ENCODE measurements around the gene ABITRAM. TPM values are rescaled to one million over a fixed set of nuclear protein-coding genes. Genes with fewer than 3 reads are reported as not detected.
"Not testable (repeated sequence)": the region's sequence is repeated elsewhere in the genome, so short reads cannot be mapped to it uniquely, and the experiment has no call there.

ABITRAM gene, protein sequence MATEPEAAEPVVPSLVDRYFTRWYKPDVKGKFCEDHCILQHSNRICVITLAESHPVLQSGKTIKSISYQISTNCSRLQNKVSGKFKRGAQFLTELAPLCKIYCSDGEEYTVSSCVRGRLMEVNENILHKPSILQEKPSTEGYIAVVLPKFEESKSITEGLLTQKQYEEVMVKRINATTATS
- 10 to 100 TPM; 25.3 to 37.7 (median 29.4) TPM for polyA plus RNA-seq (ENCODE audit: insufficient read length in 4 of 4)

DNA sequence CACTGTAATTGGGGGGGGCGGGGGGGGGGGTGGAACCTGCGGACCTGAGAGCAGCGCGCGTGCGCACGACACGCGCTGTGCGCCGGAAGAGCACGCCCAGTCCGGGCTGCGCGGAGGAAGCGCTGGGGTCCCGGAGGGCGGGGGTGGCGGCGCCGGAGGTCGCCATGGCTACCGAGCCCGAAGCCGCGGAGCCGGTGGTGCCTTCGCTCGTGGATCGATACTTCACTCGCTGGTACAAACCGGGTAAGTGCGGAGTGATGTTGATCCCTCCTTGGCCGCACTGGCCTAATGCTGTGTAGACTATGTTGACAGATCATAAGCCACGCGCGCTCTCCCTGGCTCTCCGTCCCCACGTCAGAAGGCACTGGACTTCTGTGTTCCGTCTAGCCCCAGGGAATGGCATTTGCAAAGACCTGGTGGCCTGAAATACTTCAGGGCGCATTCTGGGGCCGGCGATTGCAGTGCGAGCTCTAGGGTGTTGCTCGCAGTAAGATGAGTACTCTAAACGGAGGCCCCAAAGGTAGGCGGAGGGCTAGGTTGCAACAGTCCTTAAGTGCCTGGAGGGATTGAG lies at the start of gene ABITRAM:
ABITRAM (plus strand) TSS at position 78 of the 571 bp plus-strand sequence; CDS start at position 165, 87 bp downstream.
- peak; percentile 61 to 76 (median 74) for DNase-seq (ENCODE audit: low read depth in 4 of 4, low spot score in 3 of 4)

GRCh38 chr9:108884701-108885100 lies 49.5 kb upstream of the ABITRAM start:
- no peak for DNase-seq (ENCODE audit: low read depth in 4 of 4, low spot score in 3 of 4)

DNA sequence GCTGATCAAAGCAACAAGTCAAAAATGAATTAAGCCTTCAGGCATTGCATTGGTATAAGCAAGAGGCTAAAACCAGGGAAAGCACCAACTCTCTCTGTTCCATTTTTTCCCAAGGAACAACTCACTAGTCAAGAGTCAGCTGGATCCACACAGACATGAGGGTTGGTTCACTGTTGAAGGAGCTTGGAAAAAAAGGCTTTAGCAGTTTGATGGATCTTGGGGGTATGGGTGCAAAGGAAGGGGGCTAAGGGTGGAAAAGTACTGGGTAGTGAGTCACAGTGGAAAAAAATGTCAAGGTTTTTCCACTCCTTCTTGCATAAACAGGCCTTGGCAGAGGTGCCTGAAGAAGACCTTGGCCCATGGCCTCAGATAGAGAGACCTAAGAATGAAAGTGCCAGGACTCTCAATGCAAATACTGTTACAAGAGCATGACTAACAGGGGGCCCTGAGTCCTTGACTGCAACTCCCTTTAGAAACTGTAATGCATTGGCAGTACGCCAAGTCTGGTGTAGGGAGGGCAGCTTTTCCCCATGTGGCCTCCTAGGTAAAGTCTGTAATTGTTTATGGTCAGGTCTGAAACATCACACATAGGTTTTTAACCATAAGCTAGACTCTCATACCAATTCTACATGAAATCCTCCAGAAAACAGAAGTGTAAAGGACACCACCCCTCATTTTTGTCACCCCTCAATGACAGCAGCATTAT lies 48.4 kb upstream of the ABITRAM start:
- DNase-seq (ENCODE audit: low read depth in 4 of 4, low spot score in 3 of 4) = peak in 3 of 4 donors; percentile 5 to 24 (median 17)

DNA sequence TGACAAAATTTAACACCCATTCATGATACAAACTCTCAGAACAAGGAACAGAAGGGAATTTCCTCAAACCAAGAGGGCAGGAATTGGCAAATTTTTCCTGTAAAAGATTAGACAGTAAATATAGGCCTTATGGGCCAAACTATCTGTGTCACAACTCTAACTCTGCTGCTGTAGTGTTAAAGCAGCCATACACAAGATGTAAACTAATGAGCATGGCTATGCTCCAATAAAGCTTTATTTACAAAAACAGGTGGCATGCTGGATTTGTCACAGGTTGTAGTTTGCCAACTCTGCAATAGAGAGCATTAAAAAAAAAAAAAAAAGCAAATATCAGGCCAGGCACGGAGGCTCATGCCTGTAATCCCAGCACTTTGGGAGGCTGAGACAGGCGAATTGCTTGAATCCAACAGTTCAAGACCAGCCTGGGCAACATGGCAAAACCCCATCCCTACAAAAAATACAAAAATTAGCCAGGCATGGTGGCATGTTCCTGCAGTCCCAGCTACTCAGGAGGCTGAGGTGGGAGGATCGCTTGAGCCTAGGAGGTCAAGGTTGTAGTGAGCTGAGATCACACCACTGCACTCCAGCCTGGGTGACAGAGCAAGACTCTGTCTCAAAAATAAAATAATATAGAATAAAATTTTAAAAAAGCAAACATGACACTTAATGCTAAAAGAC lies 47.5 kb upstream of the ABITRAM start:
- not testable (repeated sequence) for DNase-seq (ENCODE audit: low read depth in 4 of 4, low spot score in 3 of 4)

GRCh38 chr9:108889649-108890067 lies 44.5 kb upstream of the ABITRAM start:
- peak in 1 of 4 donors; percentile 2 for DNase-seq (ENCODE audit: low read depth in 4 of 4, low spot score in 3 of 4)

DNA sequence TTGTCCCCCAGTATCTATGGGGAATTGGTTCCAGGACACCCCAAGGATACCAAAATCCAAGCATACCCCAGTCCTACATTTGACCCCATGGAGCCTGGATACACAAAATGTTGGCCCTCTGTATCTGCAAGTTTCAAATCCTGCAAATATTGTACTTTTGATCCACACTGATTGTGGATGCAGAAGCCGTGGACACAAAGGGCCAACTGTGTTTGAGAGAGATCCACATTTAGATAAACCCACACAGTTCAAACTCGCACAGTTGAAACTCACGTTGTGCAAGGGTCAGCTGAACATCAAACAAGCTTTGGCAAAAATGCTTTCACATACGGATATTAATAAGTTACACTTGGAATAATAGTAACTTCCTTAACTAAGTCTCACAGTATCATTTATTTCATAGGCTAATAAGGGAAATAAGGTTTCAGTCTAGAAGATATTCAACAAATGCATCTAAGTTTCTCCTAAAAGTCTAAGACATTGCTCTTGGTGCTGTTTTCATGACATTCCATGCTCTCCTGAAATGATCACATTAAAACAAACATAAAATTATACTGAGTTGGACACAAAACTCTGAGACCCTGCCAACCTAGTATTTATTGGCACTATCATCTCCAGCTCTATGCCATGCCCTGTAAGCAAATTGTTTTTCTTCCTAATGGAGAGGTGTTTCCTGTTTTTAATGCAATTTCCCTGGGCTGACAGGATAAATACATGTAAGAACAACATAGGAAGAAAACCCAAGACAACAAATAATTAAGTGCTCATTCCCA lies 39.8 kb upstream of the ABITRAM start:
- no peak for DNase-seq (ENCODE audit: low read depth in 4 of 4, low spot score in 3 of 4)

DNA sequence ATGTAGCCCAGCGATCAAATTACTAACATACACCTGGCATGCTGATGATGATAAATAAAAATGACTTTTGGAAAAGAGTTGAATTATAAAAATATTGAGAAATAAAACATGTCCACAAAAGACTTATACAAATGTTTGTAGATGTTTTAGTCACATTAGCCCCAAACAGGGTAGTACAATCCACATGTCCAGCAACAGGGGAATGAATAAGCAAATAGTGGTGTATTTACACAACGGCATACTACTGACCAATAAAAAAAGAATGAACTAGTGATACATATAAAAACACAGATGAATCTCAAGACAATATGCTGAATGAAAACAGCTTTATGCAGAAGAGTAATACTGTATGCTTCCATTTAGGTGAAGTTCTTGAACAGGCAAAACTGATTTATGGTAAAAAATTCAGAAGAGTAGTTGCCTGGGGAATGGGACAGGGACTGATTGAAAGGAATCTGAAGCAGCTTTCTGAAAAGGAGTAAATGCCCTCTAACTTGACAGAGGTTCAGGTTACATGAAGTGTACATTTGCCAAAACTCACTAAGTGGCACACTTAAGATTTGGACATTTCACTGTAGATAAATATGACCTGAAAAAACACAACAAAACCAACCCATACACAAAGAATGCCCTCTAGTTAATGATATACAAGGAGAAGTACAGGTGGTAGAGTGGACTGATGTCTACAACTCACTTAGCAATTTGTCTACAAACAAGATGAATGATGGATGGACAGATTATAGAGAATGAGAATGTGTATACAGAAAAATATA lies 36.7 kb upstream of the ABITRAM start:
- DNase-seq (ENCODE audit: low read depth in 4 of 4, low spot score in 3 of 4) = no peak

DNA sequence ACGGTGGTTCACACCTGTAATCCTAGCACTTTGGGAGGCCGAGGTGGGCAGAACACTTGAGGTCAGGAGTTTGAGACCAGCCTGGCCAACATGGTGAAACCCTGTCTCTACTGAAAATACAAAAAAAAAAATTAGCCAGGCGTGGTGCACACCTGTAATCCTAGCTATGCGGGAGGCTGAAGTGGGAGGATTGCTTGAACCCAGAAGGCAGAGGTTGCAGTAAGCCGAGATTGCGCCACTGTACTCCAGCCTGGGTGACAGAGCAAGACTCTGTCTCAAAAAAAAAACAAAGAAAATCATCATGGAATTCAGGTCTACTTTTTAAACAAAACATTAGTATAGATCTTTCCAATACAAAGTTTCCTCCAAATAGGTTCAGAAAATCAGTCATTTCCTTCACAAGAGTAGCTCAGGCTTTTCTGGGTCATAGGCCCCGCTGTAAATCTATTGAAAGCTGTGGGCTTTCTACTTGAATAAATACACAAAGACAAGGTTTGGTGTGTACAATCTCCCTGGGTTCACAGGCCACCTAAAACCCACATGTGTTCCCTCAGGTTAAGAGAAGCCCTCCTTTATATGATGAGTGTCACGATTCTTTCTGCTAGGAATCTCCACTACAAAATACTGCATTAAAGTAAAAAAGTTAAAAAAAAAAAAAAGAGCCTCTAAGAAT lies 35.0 kb upstream of the ABITRAM start:
- DNase-seq (ENCODE audit: low read depth in 4 of 4, low spot score in 3 of 4) = not testable (repeated sequence)

DNA sequence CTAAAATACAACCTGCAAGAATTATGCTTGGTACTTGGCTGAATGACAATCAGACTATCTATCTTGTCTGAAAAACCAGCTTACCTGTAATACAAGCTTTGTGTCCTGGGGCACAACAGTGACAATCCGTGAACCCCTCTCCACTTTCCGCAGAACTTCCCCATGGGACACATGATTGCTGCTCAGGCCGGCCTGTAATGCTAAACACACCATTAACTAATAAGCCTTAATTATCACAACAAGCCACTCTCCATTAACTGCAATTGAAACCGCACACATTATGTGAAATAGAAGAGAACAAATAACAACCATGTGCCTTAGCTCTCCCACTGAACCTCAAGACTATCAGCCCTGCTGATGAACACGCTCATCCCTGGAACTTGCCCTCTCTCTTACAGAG lies 34.0 kb upstream of the ABITRAM start:
- no peak for DNase-seq (ENCODE audit: low read depth in 4 of 4, low spot score in 3 of 4)

- DNase-seq (ENCODE audit: low read depth in 4 of 4, low spot score in 3 of 4) = no peak
Observed at GRCh38 chr9:108903420-108904103, 30.6 kb upstream of the ABITRAM start.

DNA sequence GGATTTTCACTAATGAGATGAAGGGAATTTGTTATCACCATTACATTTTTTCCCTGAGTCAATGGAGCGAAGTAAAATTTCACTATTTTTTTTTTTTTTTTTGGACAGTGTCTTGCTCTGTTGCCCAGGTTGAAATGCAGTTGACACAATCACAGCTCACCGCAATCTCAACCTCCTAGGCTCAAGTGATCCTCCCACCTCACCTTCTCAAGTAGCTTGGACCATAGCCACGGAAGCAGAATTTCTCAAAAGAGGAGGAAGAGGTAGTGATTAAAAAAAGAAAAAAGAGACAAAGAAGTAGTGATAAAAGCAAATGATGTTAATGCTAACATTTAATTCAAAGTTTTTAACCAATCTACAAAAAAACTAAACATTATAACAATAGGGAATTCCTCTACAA lies 30.0 kb upstream of the ABITRAM start:
- DNase-seq (ENCODE audit: low read depth in 4 of 4, low spot score in 3 of 4) = no peak

GRCh38 chr9:108905494-108905893 lies 28.7 kb upstream of the ABITRAM start:
- no peak for DNase-seq (ENCODE audit: low read depth in 4 of 4, low spot score in 3 of 4)

- no peak for DNase-seq (ENCODE audit: low read depth in 4 of 4, low spot score in 3 of 4)
Observed at GRCh38 chr9:108910402-108910801, 23.8 kb upstream of the ABITRAM start.

- no peak for DNase-seq (ENCODE audit: low read depth in 4 of 4, low spot score in 3 of 4)
Observed at GRCh38 chr9:108910914-108911313, 23.3 kb upstream of the ABITRAM start.

GRCh38 chr9:108911820-108912219 lies 22.4 kb upstream of the ABITRAM start:
- no peak for DNase-seq (ENCODE audit: low read depth in 4 of 4, low spot score in 3 of 4)

DNA sequence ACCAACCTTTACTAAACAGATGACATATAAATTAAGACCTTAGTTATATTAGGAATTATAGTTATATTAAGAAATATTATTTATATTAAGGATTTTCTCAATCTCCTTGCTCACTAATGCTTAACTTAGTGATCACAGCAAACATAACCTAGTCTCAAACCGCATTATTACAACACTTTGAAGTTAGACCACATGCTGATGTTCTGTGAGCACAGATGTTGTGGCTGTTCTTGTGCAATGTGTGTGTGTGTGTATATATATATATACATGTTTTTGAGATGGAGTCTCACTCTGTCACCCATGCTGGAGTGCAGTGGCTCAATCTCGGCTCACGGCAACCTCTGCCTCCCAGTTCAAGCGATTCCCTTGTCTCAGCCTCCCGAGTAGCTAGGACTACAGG lies 20.8 kb upstream of the ABITRAM start:
- DNase-seq (ENCODE audit: low read depth in 4 of 4, low spot score in 3 of 4) = no peak

DNA sequence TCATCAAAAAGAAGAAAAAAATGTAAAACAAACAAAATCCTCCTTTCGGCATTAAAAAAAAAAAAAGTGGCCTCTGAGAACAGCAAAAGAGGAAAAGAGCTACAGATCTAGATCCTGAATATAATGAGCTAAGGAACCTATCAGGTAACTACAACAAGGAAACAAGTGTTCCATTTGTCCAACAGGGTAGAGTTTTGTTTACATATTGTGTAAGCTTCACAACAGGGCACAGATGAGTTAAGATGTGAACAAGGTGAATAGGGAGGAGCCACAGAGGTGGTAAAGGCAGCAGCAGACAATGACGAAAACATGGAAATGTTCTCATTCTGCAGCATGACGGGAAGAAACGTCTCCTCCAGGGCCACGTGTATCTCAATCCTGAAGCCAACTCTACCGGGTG lies 14.7 kb upstream of the ABITRAM start:
- no peak for DNase-seq (ENCODE audit: low read depth in 4 of 4, low spot score in 3 of 4)

GRCh38 chr9:108920401-108920800 lies 13.8 kb upstream of the ABITRAM start:
- DNase-seq (ENCODE audit: low read depth in 4 of 4, low spot score in 3 of 4) = not testable (repeated sequence)

DNA sequence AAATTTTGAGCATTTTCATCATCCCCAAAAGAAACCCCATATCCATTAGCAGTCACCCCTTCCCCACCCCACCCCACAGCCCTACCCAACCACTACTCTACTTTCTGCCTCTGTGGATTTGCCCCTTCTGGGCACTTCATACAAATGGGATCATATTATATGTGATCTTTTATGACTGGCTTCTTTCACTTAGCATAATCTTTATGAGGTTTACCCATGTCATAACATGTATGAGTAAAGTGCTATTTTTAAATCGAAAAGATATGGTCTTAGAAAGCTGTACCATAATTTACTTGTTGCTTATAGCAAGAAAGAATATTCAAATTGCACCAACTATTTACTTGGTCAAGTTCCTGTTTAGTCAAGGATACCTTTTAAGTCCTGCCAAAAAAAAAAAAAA lies 13.0 kb upstream of the ABITRAM start:
- no peak for DNase-seq (ENCODE audit: low read depth in 4 of 4, low spot score in 3 of 4)

All from left renal pelvis (tissue), 4 donors.